Measurements from ENCODE around the gene MRPS15.

Gene MRPS15

GRCh38 chr1:36415661-36416326, 48.4 kb downstream of the MRPS15 start:
- Histone ChIP-seq H3K9ac (ENCODE audit: low read depth, low read length) (no peak overlapping the region), H3K27me3 (ENCODE audit: insufficient read depth, low read length) (no peaks in the 10 kb centered on the region), H3K9me3 (ENCODE audit: insufficient read depth, low read depth, low read length) (no peaks in the 10 kb centered on the region), H3K4me3 (ENCODE audit: low read length) (no peak overlapping the region), H3K4me1 (ENCODE audit: insufficient read depth, low read length) (peaks cover 3% of the 10 kb centered on the region; the same call in 1 of the 2 replicates), H3K36me3 (ENCODE audit: insufficient read depth, low read depth, low read length) (no peaks in the 10 kb centered on the region), H3K27ac (ENCODE audit: low read length) (no peak overlapping the region)

- H3K36me3 ChIP-seq (ENCODE audit: insufficient read depth, low read depth, low read length), result no peaks in the 10 kb centered on the region
- H3K9me3 ChIP-seq (ENCODE audit: insufficient read depth, low read depth, low read length), result no peaks in the 10 kb centered on the region
- H3K9ac ChIP-seq (ENCODE audit: low read depth, low read length), result no peak overlapping the region
- no peaks in the 10 kb centered on the region for H3K27me3 ChIP-seq (ENCODE audit: insufficient read depth, low read length)
- peaks cover 3% of the 10 kb centered on the region; the same call in 1 of the 2 replicates for H3K4me1 ChIP-seq (ENCODE audit: insufficient read depth, low read length)
- H3K27ac ChIP-seq (ENCODE audit: low read length), result no peak overlapping the region
- no peak overlapping the region for H3K4me3 ChIP-seq (ENCODE audit: low read length)
Measured at GRCh38 chr1:36414384-36414783, 49.8 kb downstream of the MRPS15 start.

DNA sequence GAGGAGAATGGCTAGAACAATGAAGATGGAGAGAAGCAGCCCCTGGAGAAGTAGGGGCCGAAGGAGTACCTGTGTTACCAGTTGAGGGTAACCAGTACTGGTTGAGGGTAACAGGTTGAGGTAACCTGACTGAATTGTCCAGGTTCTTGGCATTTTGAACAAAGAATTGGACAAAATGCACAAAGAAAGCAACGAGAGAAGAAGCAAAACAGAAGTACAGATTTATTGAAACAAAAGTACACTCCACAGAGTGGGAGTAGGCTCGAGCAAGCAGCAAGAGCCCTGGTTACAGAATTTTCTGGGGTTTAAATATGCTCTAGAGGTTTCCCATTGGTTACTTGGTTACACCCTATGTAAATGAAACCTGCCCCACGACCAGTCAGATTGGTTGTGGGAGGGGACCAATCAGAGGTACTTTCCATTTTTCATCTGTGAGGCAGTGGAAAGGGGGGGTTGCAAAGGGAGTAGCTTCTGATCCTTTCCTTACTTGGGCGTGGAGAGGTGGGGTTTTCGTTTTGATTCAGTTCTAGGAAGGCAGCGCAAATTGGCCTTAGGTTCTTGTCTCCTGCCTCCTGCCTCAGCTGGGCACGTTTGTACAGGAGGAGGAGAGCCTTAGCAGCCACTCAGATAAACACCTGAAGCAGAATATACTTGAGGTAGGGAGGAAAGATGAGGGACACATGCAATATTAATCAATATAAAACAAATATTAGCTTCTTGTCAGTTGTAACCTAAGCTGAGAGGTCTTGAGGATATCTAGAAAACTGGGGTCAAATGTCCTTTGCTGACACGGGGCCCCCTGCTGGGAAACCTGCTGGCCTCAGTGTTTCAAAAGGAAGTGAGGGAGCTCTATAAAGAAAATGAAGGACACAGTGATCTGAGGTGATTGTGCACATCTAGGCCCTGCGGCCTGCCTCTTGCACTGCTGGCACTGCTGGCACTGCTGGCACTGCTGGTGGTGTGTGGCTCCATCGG, 52.2 kb downstream of the MRPS15 start:
- H3K36me3 ChIP-seq (ENCODE audit: insufficient read depth, low read depth, low read length), result peaks cover 7% of the 10 kb centered on the region; the same call in 1 of the 2 replicates
- H3K4me3 ChIP-seq (ENCODE audit: low read length), result no peak overlapping the region
- H3K27ac ChIP-seq (ENCODE audit: low read length), result no peak overlapping the region
- peaks cover 3% of the 10 kb centered on the region; the same call in 1 of the 2 replicates for H3K4me1 ChIP-seq (ENCODE audit: insufficient read depth, low read length)
- H3K9me3 ChIP-seq (ENCODE audit: insufficient read depth, low read depth, low read length), result no peaks in the 10 kb centered on the region
- H3K27me3 ChIP-seq (ENCODE audit: insufficient read depth, low read length), result no peaks in the 10 kb centered on the region
- no peak overlapping the region for H3K9ac ChIP-seq (ENCODE audit: low read depth, low read length)

DNA sequence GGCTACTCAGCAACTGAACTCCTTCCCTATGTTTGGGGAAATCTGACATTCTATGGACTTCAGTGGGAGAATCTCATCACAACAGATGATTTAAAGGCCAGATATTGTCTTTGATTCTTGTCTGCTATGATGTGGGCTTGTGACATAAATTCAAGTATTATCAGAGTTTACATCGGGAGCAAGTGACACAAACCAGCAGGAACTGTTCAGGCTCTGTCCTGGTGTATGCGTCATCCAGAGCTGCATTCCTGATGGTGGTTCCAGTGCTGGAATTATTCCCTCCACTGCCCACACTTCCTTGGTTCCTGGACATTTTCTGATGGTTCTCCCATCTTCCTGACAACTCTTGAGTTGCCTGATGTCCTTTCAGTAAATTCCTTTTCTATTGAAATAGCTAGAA, 55.7 kb downstream of the MRPS15 start:
- Histone ChIP-seq H3K4me3 (ENCODE audit: low read length) (no peak overlapping the region), H3K9me3 (ENCODE audit: insufficient read depth, low read depth, low read length) (no peaks in the 10 kb centered on the region), H3K9ac (ENCODE audit: low read depth, low read length) (no peak overlapping the region), H3K36me3 (ENCODE audit: insufficient read depth, low read depth, low read length) (peaks cover 7% of the 10 kb centered on the region; the same call in 1 of the 2 replicates), H3K27me3 (ENCODE audit: insufficient read depth, low read length) (no peaks in the 10 kb centered on the region), H3K27ac (ENCODE audit: low read length) (no peak overlapping the region), H3K4me1 (ENCODE audit: insufficient read depth, low read length) (peaks cover 3% of the 10 kb centered on the region; the same call in 1 of the 2 replicates)

DNA sequence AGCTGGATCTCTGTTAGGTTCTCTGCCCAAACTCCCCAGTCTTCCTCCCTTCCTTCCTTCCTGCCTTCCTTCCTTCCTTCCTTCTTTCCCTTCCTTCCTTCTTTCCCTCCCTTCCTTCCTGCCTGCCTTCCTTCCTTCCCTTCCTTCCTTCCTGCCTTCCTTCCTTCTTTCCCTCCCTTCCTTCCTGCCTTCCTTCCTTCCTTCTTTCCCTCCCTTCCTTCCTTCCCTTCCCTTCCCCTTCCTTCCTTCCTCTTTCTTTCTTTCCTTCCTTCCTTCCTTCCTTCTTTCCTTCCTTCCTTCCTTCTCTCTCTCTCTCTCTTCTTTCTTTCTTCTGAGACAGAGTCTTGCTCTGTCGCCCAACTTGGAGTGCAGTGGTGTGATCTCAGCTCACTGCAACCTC, 57.7 kb downstream of the MRPS15 start:
- Histone ChIP-seq H3K4me1 (ENCODE audit: insufficient read depth, low read length) (peaks cover 6% of the 10 kb centered on the region; the same call in 1 of the 2 replicates), H3K4me3 (ENCODE audit: low read length) (no peak overlapping the region), H3K27ac (ENCODE audit: low read length) (no peak overlapping the region), H3K9me3 (ENCODE audit: insufficient read depth, low read depth, low read length) (no peaks in the 10 kb centered on the region), H3K27me3 (ENCODE audit: insufficient read depth, low read length) (no peaks in the 10 kb centered on the region), H3K9ac (ENCODE audit: low read depth, low read length) (no peak overlapping the region), H3K36me3 (ENCODE audit: insufficient read depth, low read depth, low read length) (peaks cover 7% of the 10 kb centered on the region; the same call in 1 of the 2 replicates)
